ENCODE results near the gene LIN54.

DNA sequence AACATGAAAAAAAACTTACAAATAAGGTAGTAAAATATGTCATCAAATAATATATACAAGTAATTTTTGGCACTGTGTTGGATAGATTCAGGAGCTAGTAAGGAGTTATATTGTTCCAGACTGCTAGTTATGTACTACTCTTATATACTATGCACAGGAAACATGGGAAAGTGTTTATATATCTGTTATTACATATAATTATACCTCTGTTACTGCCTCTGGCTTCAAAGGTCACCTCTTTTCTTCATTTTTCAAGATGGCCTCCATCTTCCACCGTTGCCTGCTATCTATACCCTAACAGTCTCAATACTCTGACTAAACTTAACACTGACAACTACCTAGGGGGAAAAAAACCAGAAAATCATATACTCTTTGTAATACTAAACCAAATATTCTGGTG is 29.5 kb downstream of the LIN54 start:
- TF ChIP-seq, protein P1, sequence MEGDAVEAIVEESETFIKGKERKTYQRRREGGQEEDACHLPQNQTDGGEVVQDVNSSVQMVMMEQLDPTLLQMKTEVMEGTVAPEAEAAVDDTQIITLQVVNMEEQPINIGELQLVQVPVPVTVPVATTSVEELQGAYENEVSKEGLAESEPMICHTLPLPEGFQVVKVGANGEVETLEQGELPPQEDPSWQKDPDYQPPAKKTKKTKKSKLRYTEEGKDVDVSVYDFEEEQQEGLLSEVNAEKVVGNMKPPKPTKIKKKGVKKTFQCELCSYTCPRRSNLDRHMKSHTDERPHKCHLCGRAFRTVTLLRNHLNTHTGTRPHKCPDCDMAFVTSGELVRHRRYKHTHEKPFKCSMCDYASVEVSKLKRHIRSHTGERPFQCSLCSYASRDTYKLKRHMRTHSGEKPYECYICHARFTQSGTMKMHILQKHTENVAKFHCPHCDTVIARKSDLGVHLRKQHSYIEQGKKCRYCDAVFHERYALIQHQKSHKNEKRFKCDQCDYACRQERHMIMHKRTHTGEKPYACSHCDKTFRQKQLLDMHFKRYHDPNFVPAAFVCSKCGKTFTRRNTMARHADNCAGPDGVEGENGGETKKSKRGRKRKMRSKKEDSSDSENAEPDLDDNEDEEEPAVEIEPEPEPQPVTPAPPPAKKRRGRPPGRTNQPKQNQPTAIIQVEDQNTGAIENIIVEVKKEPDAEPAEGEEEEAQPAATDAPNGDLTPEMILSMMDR (IDR thresholded peaks at IDR 0.05): no peak
- peak in 1 of 3 donors; percentile 8 for TF ChIP-seq POLR2AphosphoS5 (IDR thresholded peaks at IDR 0.05)
